Rectal smooth muscle tissue (tissue), 1 donor: ENCODE measurements around the gene APOA4.
"Not testable (repeated sequence)": the region's sequence is repeated elsewhere in the genome, so short reads cannot be mapped to it uniquely, and the experiment has no call there.

ENCODE experiments used
- H3K27ac ChIP-seq: one replicate; pipeline ENCODE4 v1.7.0; 2013; ENCODE audit warnings: low read depth, low read length, inconsistent platforms
- H3K27me3 ChIP-seq: one replicate; pipeline ENCODE4 v1.7.0; 2013; ENCODE audit warnings: low read length; ENCODE audit not compliant: control insufficient read depth, insufficient read depth
- H3K36me3 ChIP-seq: one replicate; pipeline ENCODE4 v1.7.0; 2013; ENCODE audit warnings: low read length; ENCODE audit not compliant: control insufficient read depth, insufficient read depth
- H3K4me1 ChIP-seq: one replicate; pipeline ENCODE4 v1.7.0; 2013; ENCODE audit warnings: low read length; ENCODE audit not compliant: control insufficient read depth, insufficient read depth
- H3K4me3 ChIP-seq: one replicate; pipeline ENCODE4 v1.7.0; 2013; ENCODE audit warnings: low read length
- H3K9ac ChIP-seq: one replicate; pipeline ENCODE4 v1.7.0; 2013; ENCODE audit warnings: low read length

The APOA4 gene

DNA sequence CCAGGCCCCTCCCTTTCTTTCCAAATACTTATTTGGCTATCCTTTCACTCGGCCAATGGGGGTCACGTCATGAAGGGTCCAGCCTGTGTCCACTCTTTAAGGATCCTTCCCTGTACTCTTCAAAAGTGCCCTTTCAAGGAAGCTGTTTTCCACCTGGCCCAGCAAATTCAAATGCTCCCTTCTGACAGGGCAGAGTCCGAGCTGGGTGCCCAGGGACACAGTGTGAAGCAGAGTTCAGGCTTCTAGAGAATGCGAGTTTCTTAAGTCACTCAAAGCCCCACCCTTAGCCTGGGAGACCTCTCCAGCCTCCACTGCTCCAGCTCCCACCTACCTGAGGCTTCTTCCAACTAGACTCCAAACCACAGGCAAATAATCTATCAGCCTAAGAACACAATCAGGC is 19.8 kb upstream of the APOA4 start:
- Histone ChIP-seq H3K4me3 (no peak overlapping the region), H3K9ac (no peak overlapping the region), H3K27ac (no peak overlapping the region), H3K36me3 (peaks cover 15% of the 10 kb centered on the region), H3K27me3 (no peaks in the 10 kb centered on the region), H3K4me1 (no peaks in the 10 kb centered on the region)

GRCh38 chr11:116842117-116842516 is 19.0 kb upstream of the APOA4 start:
- no peaks in the 10 kb centered on the region for H3K4me1 ChIP-seq
- H3K27me3 ChIP-seq: no peaks in the 10 kb centered on the region
- peaks cover 11% of the 10 kb centered on the region for H3K36me3 ChIP-seq
- H3K4me3 ChIP-seq: no peak overlapping the region
- H3K27ac ChIP-seq: no peak overlapping the region
- H3K9ac ChIP-seq: no peak overlapping the region

GRCh38 chr11:116840746-116841296 is 17.7 kb upstream of the APOA4 start:
- H3K27me3 ChIP-seq: no peaks in the 10 kb centered on the region
- no peak overlapping the region for H3K4me3 ChIP-seq
- H3K4me1 ChIP-seq: no peaks in the 10 kb centered on the region
- H3K36me3 ChIP-seq: no peaks in the 10 kb centered on the region
- H3K27ac ChIP-seq: no peak overlapping the region
- H3K9ac ChIP-seq: no peak overlapping the region

DNA sequence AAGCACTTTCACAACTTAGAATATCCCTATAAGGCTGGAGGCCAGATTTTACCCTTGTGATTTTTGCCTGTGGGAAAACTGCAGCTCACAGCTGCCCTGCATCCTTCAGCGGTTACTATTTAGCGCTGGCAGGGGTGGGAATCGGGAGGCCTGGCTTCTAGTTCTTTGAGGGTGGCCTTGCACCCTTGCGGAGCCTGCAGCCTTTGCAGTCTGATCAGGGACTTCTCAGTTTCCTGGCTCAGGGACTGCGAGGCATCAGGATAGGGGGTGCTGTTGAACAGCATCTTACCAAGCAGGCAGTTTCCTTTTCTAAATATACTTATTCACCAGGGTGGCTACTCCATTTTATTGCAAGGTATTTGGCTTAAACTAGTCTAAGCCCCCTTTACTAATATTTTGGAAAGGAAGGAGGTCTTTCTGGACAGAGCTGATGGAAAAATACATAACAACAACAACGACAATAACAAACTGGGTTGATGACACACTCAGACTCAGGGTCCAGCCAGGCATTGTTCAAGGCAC is 17.2 kb upstream of the APOA4 start:
- Histone ChIP-seq H3K27me3 (no peaks in the 10 kb centered on the region), H3K4me1 (peaks cover 1% of the 10 kb centered on the region), H3K27ac (no peak overlapping the region), H3K4me3 (no peak overlapping the region), H3K9ac (no peak overlapping the region), H3K36me3 (no peaks in the 10 kb centered on the region)

GRCh38 chr11:116838321-116839084 is 15.4 kb upstream of the APOA4 start:
- H3K4me1 ChIP-seq: peaks cover 3% of the 10 kb centered on the region
- H3K36me3 ChIP-seq: no peaks in the 10 kb centered on the region
- H3K9ac ChIP-seq: no peak overlapping the region
- no peaks in the 10 kb centered on the region for H3K27me3 ChIP-seq
- H3K4me3 ChIP-seq: no peak overlapping the region
- no peak overlapping the region for H3K27ac ChIP-seq

GRCh38 chr11:116837231-116838091 is 14.4 kb upstream of the APOA4 start, which contains the start of gene APOA1:
TSS of gene APOA1 (minus strand) at chr11:116837622. CDS start at chr11:116837387, 235 bp downstream.
- Histone ChIP-seq H3K4me1 (peaks cover 3% of the 10 kb centered on the region), H3K27ac (no peak within 1 kb of the TSS), H3K27me3 (no peaks in the 10 kb centered on the region), H3K9ac (no peak within 1 kb of the TSS), H3K36me3 (no peaks in the 10 kb centered on the region), H3K4me3 (no peak within 1 kb of the TSS)

- H3K36me3 ChIP-seq: no peaks in the 10 kb centered on the region
- H3K27me3 ChIP-seq: no peaks in the 10 kb centered on the region
- no peak overlapping the region for H3K4me3 ChIP-seq
- no peak overlapping the region for H3K9ac ChIP-seq
- H3K27ac ChIP-seq: no peak overlapping the region
- peaks cover 3% of the 10 kb centered on the region for H3K4me1 ChIP-seq
Measured at GRCh38 chr11:116836632-116836991, 13.5 kb upstream of the APOA4 start.

GRCh38 chr11:116835791-116836631 is 12.9 kb upstream of the APOA4 start:
- H3K27me3 ChIP-seq: no peaks in the 10 kb centered on the region
- peak overlapping the region; percentile 50 for H3K4me3 ChIP-seq
- no peak overlapping the region for H3K9ac ChIP-seq
- H3K36me3 ChIP-seq: no peaks in the 10 kb centered on the region
- H3K27ac ChIP-seq: peak overlapping the region; percentile 70
- peaks cover 3% of the 10 kb centered on the region for H3K4me1 ChIP-seq

- H3K4me3 ChIP-seq: peak overlapping the region; percentile 50
Measured at GRCh38 chr11:116835042-116835772, 12.1 kb upstream of the APOA4 start.

DNA sequence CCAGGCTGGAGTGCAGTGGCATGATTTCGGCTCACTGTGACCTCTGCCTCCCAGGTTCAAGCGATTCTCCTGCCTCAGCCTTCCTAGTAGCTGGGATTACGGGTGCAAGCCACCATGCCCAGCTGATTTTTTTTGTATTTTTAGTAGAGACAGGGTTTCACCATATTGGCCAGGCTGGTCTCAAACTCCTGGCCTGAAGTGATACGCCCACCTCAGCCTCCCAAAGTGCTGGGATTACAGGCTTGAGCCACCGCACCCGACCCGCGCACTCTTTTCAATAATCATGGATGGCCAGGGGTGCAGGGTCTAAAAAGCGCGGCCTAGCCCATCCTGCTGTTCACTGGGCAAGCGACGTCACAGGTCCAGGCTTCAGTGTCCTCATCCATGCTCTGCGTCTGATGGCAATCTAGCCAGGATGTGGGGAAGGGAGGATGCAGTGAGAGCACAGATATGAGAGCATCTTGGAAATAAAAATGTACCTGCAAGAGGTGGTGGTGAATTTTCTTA is 11.5 kb upstream of the APOA4 start:
- not testable (repeated sequence) for H3K27ac ChIP-seq, H3K36me3 ChIP-seq, H3K4me3 ChIP-seq, H3K9ac ChIP-seq, H3K4me1 ChIP-seq, H3K27me3 ChIP-seq

More at GRCh38 chr11:116835042-116835772, 12.1 kb upstream of the APOA4 start:
- Histone ChIP-seq H3K27ac (peak overlapping the region; percentile 70), H3K4me1 (peaks cover 3% of the 10 kb centered on the region), H3K36me3 (no peaks in the 10 kb centered on the region), H3K9ac (no peak overlapping the region), H3K27me3 (no peaks in the 10 kb centered on the region)

GRCh38 chr11:116833816-116834534 is 10.9 kb upstream of the APOA4 start:
- Histone ChIP-seq H3K36me3 (no peaks in the 10 kb centered on the region), H3K27ac (no peak overlapping the region), H3K9ac (no peak overlapping the region)

More at GRCh38 chr11:116833816-116834534, 10.9 kb upstream of the APOA4 start:
- Histone ChIP-seq H3K4me3 (no peak overlapping the region), H3K27me3 (no peaks in the 10 kb centered on the region), H3K4me1 (peaks cover 3% of the 10 kb centered on the region)
